Skeletal muscle satellite cell (primary cell): ENCODE data around the gene MX1.

ENCODE experiments used
- H3K27me3 ChIP-seq: 2 replicates; pipeline ENCODE4 v1.7.0; 2013; ENCODE audit warnings: low read length; ENCODE audit not compliant: control insufficient read depth, insufficient read depth
- H3K36me3 ChIP-seq: 2 replicates; pipeline ENCODE4 v1.7.0; 2013; ENCODE audit warnings: mild to moderate bottlenecking, control low read depth, low read length; ENCODE audit not compliant: insufficient read depth
- H3K4me1 ChIP-seq: 2 replicates; pipeline ENCODE4 v1.7.0; 2013; ENCODE audit warnings: low read length; ENCODE audit not compliant: control insufficient read depth, insufficient read depth
- H3K4me2 ChIP-seq: 2 replicates; pipeline ENCODE4 v1.7.0; 2013; ENCODE audit warnings: mild to moderate bottlenecking, low read length
- H3K4me3 ChIP-seq: 2 replicates; pipeline ENCODE4 v1.7.0; 2013; ENCODE audit warnings: low read length
- H3K9ac ChIP-seq: 2 replicates; pipeline ENCODE4 v1.7.0; 2013; ENCODE audit warnings: mild to moderate bottlenecking, low read depth, low read length, moderate library complexity
- H3K9me3 ChIP-seq: replicated peaks from 2 replicates; pipeline ENCODE4 v1.7.0; 2013; ENCODE audit warnings: mild to moderate bottlenecking, control low read depth, low read length

MX1 gene

GRCh38 chr21:41397471-41397891 is 28.6 kb upstream of the MX1 start:
- H3K4me1 ChIP-seq: no peaks in the 10 kb centered on the region
- H3K4me2 ChIP-seq: no peak overlapping the region
- H3K4me3 ChIP-seq: no peak overlapping the region
- H3K27me3 ChIP-seq: peaks cover 4% of the 10 kb centered on the region
- H3K36me3 ChIP-seq: no peaks in the 10 kb centered on the region
- no peaks in the 10 kb centered on the region for H3K9me3 ChIP-seq
- no peak overlapping the region for H3K9ac ChIP-seq

DNA sequence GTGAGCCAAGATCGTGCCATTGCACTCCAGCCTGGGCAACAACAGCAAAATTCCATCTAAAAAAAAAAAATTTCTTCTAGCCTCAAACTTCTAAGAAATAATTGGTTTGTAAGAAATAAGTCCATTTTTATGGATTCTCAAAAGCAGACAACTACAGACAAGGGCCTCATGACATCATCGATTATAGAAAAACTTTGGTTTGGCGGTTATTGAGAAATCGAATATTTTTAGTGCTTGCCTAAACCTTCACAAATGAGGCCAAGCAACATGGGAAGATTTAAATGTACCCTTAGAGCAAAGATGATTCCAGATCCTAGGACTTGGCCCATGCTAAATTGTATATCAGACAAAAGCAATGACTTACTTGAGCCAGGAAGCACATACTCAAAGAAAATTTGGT is 27.8 kb upstream of the MX1 start:
- H3K4me1 ChIP-seq: no peaks in the 10 kb centered on the region
- no peak overlapping the region for H3K9ac ChIP-seq
- no peak overlapping the region for H3K4me3 ChIP-seq
- H3K36me3 ChIP-seq: no peaks in the 10 kb centered on the region
- H3K9me3 ChIP-seq: no peaks in the 10 kb centered on the region
- no peak overlapping the region for H3K4me2 ChIP-seq
- peaks cover 4% of the 10 kb centered on the region for H3K27me3 ChIP-seq

DNA sequence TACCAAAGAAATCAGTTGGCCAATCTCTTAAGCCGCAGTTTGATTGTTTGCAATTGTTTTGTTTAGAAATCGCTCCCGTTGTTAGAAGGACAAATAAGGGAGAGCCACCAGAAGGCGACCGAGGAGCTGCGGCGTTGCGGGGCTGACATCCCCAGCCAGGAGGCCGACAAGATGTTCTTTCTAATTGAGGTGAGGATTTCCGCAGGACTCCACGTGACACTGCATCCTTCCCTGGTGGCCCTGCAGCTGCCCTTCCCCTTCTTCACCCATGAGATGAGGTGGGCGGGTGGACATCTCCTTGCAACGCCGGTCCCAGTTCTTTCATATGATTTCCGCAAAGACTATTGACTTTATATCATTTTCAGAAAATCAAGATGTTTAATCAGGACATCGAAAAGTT is 27.2 kb upstream of the MX1 start:
- no peaks in the 10 kb centered on the region for H3K9me3 ChIP-seq
- peaks cover 4% of the 10 kb centered on the region for H3K27me3 ChIP-seq
- H3K9ac ChIP-seq: no peak overlapping the region
- H3K36me3 ChIP-seq: no peaks in the 10 kb centered on the region
- no peak overlapping the region for H3K4me3 ChIP-seq
- H3K4me2 ChIP-seq: no peak overlapping the region
- no peaks in the 10 kb centered on the region for H3K4me1 ChIP-seq

DNA sequence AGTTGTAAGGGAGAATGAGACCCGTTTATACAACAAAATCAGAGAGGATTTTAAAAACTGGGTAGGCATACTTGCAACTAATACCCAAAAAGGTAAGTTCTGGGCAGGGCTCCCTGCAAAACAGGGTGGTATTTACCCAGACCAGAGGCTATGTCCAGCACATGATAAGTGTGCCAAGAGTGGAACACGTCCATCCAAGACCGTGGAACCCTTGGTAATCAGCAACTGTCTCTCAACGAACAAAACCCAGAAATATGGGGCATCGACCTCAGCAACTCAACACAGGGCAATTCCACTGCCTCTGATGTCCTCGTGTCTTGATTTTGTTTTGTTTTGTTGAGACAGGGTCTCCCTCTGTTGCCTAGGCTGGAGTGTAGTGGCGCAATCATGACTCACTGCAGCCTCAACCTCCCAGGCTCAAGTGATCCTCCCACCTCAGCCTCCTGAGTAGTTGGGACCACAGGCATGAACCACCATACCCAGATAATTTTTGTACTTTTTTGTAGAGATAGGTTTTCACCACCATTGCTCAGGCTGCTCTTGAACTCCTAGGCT is 26.7 kb upstream of the MX1 start:
- Histone ChIP-seq H3K36me3 (no peaks in the 10 kb centered on the region), H3K4me1 (no peaks in the 10 kb centered on the region), H3K9me3 (no peaks in the 10 kb centered on the region), H3K9ac (no peak overlapping the region), H3K4me3 (no peak overlapping the region), H3K27me3 (peaks cover 4% of the 10 kb centered on the region), H3K4me2 (no peak overlapping the region)

DNA sequence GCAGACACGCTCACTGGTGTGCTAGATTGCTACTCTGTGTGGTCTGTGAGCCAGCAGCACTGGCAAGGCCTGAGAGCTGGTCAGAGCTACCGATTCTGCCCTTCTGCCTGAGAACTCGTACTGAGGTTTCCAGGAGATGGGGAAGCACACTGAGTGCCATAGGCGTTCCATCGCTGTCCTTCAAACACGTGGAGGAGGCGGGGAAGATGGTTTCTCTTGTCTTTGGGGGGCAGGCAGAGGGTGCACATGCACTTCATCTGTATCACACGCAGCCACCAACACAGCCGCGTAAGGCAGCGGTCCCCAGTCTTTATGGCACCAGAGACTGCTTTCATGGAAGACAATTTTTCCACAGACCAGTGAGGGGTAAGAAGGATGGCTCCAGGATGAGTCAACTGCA is 23.8 kb upstream of the MX1 start:
- H3K4me3 ChIP-seq: no peak overlapping the region
- no peaks in the 10 kb centered on the region for H3K9me3 ChIP-seq
- H3K4me1 ChIP-seq: no peaks in the 10 kb centered on the region
- H3K4me2 ChIP-seq: no peak overlapping the region
- H3K36me3 ChIP-seq: no peaks in the 10 kb centered on the region
- H3K27me3 ChIP-seq: peaks cover 3% of the 10 kb centered on the region
- H3K9ac ChIP-seq: no peak overlapping the region

DNA sequence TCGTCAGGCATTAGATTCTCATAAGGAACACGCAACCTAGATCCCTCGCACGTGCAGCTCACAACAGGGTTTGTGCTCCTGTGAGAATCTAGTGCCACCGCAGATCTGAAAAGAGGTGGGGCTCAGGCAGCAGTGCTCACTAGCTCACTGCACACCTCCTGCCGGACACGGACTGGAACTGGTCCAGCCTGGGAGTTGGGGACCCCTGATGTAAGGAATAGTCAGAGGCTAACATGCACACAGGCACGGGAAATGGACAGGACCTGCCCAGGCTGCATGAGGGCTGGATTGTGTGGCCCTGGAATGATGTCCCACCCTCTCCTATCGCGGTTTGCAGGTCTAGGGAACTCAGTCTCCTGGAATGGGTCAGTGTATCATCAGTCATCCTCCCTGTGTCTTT is 23.2 kb upstream of the MX1 start:
- Histone ChIP-seq H3K9me3 (no peaks in the 10 kb centered on the region), H3K36me3 (no peaks in the 10 kb centered on the region), H3K4me3 (no peak overlapping the region), H3K27me3 (peaks cover 5% of the 10 kb centered on the region), H3K4me1 (no peaks in the 10 kb centered on the region), H3K9ac (no peak overlapping the region), H3K4me2 (no peak overlapping the region)

- peaks cover 5% of the 10 kb centered on the region for H3K27me3 ChIP-seq
- no peak overlapping the region for H3K4me3 ChIP-seq
- H3K9ac ChIP-seq: no peak overlapping the region
- H3K4me1 ChIP-seq: no peaks in the 10 kb centered on the region
- H3K9me3 ChIP-seq: no peaks in the 10 kb centered on the region
- H3K4me2 ChIP-seq: no peak overlapping the region
- no peaks in the 10 kb centered on the region for H3K36me3 ChIP-seq
Observed at GRCh38 chr21:41403331-41403730, 22.7 kb upstream of the MX1 start.

GRCh38 chr21:41403966-41404365 is 22.1 kb upstream of the MX1 start:
- H3K4me3 ChIP-seq: no peak overlapping the region
- H3K4me1 ChIP-seq: no peaks in the 10 kb centered on the region
- peaks cover 5% of the 10 kb centered on the region for H3K27me3 ChIP-seq
- H3K4me2 ChIP-seq: no peak overlapping the region
- no peaks in the 10 kb centered on the region for H3K36me3 ChIP-seq
- H3K9me3 ChIP-seq: no peaks in the 10 kb centered on the region
- H3K9ac ChIP-seq: no peak overlapping the region

DNA sequence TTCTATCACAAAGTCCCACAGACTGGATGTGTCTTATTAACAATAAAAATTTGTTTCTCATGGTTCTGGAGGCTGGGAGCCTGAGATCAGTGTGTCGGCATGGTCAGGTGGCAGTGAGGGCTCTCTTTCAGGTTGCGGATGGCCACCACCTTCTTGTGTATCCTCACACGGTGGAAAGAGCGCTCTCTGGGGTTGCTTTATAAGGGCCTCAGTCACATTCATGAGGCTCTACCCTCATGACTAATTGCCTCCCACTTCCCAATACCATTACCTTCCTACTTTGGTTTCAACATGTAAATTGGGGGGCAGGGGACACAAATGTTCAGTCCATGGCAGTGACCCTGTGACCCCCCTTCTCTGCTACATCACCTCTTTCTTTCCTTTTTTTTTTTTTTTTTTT is 20.7 kb upstream of the MX1 start:
- Histone ChIP-seq H3K36me3 (no peaks in the 10 kb centered on the region), H3K9ac (no peak overlapping the region), H3K4me2 (no peak overlapping the region), H3K4me1 (no peaks in the 10 kb centered on the region), H3K4me3 (no peak overlapping the region), H3K27me3 (peaks cover 11% of the 10 kb centered on the region), H3K9me3 (no peaks in the 10 kb centered on the region)

DNA sequence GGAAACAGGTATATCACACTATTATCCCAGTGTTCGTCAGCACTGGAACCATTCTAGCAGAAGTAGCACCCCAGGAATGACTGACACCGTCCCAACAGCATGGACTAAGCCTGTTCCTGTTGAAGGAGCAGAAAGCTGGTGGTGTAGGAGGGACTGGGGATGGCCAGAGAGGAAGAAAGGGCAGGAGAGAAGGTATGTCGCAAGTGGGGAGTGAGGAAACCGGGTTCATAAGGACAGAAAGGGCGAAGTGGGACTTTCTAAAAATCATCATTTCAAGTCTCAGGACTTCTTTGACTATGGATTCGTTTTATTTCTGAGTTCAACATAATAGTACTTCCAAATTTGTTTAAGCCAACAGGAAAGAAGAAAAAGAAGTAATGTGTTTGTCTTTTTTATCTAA is 19.7 kb upstream of the MX1 start:
- H3K27me3 ChIP-seq: peaks cover 11% of the 10 kb centered on the region
- H3K4me3 ChIP-seq: no peak overlapping the region
- H3K9ac ChIP-seq: no peak overlapping the region
- H3K36me3 ChIP-seq: no peaks in the 10 kb centered on the region
- no peaks in the 10 kb centered on the region for H3K4me1 ChIP-seq
- no peak overlapping the region for H3K4me2 ChIP-seq
- no peaks in the 10 kb centered on the region for H3K9me3 ChIP-seq

DNA sequence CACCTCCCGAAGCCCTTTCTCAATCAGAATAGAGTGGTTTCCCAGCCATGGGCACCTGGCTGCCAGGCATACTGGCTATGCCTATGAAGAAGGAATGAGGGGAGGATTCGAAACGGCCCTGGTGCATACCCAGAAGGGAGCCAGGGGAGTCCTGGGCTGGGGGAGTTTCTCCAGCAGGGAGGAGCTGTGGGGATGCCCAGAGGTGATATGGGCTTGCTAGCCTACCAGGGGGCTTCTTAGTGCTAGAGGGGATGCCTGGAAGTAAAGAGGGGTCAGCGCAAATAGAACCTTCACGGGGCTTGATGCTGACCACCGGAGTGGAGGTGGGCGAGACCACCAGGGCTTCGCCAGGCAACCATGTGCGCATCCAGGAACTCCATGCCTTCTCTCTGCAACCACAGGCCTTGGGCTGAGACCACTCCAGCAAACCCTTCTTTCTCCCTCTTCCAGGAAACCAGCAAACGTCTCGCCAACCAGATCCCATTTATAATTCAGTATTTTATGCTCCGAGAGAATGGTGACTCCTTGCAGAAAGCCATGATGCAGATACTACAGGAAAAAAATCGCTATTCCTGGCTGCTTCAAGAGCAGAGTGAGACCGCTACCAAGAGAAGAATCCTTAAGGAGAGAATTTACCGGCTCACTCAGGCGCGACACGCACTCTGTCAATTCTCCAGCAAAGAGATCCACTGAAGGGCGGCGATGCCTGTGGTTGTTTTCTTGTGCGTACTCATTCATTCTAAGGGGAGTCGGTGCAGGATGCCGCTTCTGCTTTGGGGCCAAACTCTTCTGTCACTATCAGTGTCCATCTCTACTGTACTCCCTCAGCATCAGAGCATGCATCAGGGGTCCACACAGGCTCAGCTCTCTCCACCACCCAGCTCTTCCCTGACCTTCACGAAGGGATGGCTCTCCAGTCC is 18.2 kb upstream of the MX1 start:
- Histone ChIP-seq H3K27me3 (peaks cover 14% of the 10 kb centered on the region), H3K4me1 (no peaks in the 10 kb centered on the region), H3K9ac (no peak overlapping the region), H3K4me3 (no peak overlapping the region), H3K4me2 (no peak overlapping the region), H3K9me3 (no peaks in the 10 kb centered on the region), H3K36me3 (no peaks in the 10 kb centered on the region)

- H3K27me3 ChIP-seq: peaks cover 14% of the 10 kb centered on the region
- H3K4me3 ChIP-seq: no peak overlapping the region
- no peak overlapping the region for H3K9ac ChIP-seq
- no peaks in the 10 kb centered on the region for H3K9me3 ChIP-seq
- no peaks in the 10 kb centered on the region for H3K36me3 ChIP-seq
- H3K4me1 ChIP-seq: no peaks in the 10 kb centered on the region
- H3K4me2 ChIP-seq: no peak overlapping the region
Observed at GRCh38 chr21:41410361-41410760, 15.7 kb upstream of the MX1 start.
